Ishikawa (cell line): ENCODE measurements around the gene ATP6AP1.

Experiments used
- CEBPB ChIP-seq: IDR thresholded peaks from 2 replicates; pipeline ENCODE4 v1.6.1; 2012
- CREB1 ChIP-seq: IDR thresholded peaks from 2 replicates; pipeline ENCODE4 v1.6.1; 2012; ENCODE audit warnings: low read depth
- EGR1 ChIP-seq: IDR thresholded peaks from 2 replicates; pipeline ENCODE4 v1.6.1; 2012
- EP300 ChIP-seq: IDR thresholded peaks from 2 replicates; pipeline ENCODE4 v1.6.1; 2012; ENCODE audit warnings: borderline replicate concordance
- FOXM1 ChIP-seq: IDR thresholded peaks from 2 replicates; pipeline ENCODE4 v1.6.1; 2012; ENCODE audit warnings: low read depth, borderline replicate concordance
- NFIC ChIP-seq: IDR thresholded peaks from 2 replicates; pipeline ENCODE4 v1.6.1; 2012
- RAD21 ChIP-seq: IDR thresholded peaks from 2 replicates; pipeline ENCODE4 v1.6.1; 2012; ENCODE audit warnings: low read depth
- TAF1 ChIP-seq: IDR thresholded peaks from 2 replicates; pipeline ENCODE4 v1.6.1; 2012; ENCODE audit warnings: low read depth, mild to moderate bottlenecking
- TCF12 ChIP-seq: IDR thresholded peaks from 2 replicates; pipeline ENCODE4 v1.6.1; 2012; ENCODE audit warnings: low read depth
- TEAD4 ChIP-seq: IDR thresholded peaks from 2 replicates; pipeline ENCODE4 v1.6.1; 2012
- YY1 ChIP-seq: IDR thresholded peaks from 2 replicates; pipeline ENCODE4 v1.6.1; 2012; ENCODE audit warnings: low read depth
- ZBTB7A ChIP-seq: IDR thresholded peaks from 2 replicates; pipeline ENCODE4 v1.6.1; 2012; ENCODE audit warnings: low read depth
- TF ChIP-seq, protein P1 (sequence below): IDR thresholded peaks from 2 replicates; pipeline ENCODE4 v1.6.1; 2012; ENCODE audit warnings: low read depth, mild to moderate bottlenecking
- TF ChIP-seq, protein P2 (sequence below): IDR thresholded peaks from 2 replicates; pipeline ENCODE4 v1.6.1; 2012
- TF ChIP-seq, protein P3 (sequence below): IDR thresholded peaks from 2 replicates; pipeline ENCODE4 v1.6.1; 2012

Gene ATP6AP1

DNA sequence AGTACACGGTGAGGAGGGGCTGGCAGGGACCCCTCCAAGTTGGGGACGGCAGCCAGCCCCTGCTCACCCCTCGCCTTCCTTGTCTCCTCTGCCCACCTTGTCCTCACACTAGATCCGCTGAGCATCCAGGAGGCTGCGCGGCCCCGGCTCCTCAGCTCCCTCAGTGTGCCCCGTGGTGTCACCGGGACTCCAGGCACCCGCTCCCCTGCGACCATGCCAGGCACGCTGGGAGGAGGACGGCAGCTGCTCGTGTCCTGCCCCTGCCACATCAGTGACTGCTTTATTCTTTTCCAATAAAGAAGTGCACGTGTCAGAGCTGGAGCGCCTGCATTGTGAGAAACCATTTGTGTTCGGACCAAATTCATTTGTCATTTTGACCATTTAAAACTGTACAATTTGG is 21.8 kb downstream of the ATP6AP1 start:
- no peak for TF ChIP-seq CEBPB
- TF ChIP-seq CREB1, result no peak
- no peak for TF ChIP-seq TAF1
- TF ChIP-seq, protein P1, sequence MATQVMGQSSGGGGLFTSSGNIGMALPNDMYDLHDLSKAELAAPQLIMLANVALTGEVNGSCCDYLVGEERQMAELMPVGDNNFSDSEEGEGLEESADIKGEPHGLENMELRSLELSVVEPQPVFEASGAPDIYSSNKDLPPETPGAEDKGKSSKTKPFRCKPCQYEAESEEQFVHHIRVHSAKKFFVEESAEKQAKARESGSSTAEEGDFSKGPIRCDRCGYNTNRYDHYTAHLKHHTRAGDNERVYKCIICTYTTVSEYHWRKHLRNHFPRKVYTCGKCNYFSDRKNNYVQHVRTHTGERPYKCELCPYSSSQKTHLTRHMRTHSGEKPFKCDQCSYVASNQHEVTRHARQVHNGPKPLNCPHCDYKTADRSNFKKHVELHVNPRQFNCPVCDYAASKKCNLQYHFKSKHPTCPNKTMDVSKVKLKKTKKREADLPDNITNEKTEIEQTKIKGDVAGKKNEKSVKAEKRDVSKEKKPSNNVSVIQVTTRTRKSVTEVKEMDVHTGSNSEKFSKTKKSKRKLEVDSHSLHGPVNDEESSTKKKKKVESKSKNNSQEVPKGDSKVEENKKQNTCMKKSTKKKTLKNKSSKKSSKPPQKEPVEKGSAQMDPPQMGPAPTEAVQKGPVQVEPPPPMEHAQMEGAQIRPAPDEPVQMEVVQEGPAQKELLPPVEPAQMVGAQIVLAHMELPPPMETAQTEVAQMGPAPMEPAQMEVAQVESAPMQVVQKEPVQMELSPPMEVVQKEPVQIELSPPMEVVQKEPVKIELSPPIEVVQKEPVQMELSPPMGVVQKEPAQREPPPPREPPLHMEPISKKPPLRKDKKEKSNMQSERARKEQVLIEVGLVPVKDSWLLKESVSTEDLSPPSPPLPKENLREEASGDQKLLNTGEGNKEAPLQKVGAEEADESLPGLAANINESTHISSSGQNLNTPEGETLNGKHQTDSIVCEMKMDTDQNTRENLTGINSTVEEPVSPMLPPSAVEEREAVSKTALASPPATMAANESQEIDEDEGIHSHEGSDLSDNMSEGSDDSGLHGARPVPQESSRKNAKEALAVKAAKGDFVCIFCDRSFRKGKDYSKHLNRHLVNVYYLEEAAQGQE, result no peak
- TF ChIP-seq RAD21, result no peak
- TF ChIP-seq EGR1, result no peak
- TF ChIP-seq TEAD4, result no peak
- TF ChIP-seq YY1, result no peak
- no peak for TF ChIP-seq NFIC

DNA sequence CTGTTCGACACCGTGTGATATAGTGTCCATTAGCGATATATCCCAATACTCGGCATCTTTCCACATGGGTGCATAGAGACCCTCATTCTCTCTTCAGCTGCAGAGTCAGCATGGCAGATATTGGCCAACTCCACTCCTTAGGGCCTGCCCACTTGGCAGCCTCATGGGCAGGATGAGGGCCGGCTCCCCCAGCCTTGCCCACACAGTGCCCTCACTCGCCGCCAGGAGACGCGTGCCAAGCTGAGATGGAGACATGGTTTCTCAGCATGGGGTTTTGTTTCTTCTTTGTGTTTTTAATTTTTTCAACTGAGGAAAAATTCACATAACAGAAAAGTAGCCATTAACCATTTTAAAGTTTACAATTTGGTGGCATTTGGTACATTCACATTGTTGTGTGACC is 24.3 kb downstream of the ATP6AP1 start:
- TF ChIP-seq NFIC (no peak), ZBTB7A (no peak), EGR1 (no peak), CREB1 (no peak), TAF1 (no peak), CEBPB (no peak), TEAD4 (no peak), YY1 (no peak), FOXM1 (no peak), RAD21 (no peak), TCF12 (no peak), EP300 (no peak)
- TF ChIP-seq, protein P2, sequence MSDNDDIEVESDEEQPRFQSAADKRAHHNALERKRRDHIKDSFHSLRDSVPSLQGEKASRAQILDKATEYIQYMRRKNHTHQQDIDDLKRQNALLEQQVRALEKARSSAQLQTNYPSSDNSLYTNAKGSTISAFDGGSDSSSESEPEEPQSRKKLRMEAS, result no peak
- TF ChIP-seq, protein P3, sequence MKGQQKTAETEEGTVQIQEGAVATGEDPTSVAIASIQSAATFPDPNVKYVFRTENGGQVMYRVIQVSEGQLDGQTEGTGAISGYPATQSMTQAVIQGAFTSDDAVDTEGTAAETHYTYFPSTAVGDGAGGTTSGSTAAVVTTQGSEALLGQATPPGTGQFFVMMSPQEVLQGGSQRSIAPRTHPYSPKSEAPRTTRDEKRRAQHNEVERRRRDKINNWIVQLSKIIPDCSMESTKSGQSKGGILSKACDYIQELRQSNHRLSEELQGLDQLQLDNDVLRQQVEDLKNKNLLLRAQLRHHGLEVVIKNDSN, result no peak
- TF ChIP-seq, protein P1, result no peak

DNA sequence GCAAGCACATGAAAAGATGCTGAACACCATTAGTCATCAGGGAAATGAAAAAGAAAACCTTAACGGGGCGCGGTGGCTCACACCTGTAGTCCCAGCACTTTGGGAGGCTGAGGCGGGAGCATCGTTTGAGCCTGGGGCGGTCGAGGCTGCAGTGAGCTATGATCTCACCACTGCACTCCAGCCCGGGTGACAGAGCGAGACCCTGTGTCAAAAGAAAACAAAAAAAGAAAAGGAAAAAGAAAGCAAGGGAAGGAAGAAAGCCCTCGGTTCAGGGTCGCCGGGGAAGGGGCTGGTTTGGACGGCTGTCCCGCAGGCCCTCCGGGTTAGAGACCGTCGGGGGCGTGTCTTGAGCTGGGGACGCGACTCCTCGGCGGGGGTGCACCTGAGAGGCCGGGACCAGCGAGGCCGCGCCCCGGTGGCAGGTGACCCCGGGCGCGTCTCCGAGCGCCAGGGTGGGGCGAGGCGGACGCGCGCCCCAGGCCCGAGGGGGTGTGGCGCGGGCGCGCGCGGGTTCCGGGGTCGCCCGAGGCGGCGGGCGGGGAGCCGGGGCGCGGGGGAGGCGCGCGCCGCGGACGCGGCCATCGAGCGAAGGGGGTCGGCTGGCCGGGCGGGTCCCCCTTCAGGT is 29.1 kb downstream of the ATP6AP1 start:
- TF ChIP-seq YY1, result no peak

DNA sequence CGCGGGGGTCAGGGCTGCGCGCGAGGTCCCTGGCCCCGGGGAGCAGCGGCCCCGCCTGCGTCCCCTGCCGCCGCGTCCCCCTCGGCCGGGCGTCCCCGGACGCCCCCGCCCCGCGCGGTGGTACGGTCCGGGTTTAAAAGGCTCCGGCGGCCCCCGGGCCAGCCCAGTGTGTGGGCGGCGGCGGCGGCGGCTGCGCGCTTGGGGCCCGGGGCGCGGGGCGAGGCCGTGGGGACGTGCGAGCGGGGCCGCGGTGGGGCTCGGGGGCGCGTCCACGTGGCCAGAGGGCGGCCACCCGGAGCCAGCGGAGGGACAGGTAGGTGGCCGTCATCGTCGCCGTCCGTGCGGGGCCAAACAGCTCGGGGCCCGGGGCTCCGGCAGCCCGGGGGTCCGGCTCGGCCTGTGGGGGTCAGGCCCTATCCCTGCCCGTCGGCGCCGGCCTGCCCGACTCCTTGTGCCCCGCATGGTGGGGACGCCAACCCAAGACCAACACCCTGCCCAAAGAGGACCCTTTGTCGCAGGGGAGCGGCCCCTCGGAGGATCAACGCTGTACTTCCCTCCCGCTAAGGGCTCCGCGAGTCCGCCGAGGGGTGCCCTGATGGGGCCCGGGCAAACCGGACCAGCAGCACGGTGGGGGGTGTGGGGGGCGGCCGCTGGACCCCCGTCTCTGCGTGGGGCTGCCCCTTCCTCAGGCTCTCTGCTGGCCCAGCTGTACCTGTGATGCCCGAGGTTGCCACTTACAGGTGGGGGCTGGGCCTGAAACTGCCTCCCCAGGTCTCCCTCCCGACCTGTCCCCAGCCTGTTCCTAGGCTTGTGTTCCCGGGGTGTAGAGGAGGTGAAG is 29.9 kb downstream of the ATP6AP1 start, which contains the start of gene PLXNA3:
TSS of gene PLXNA3 (plus strand) at position 166 of the 838 bp plus-strand sequence. CDS start 1,903 bp downstream, outside the sequence.
- TF ChIP-seq, protein P2, result 0 out of 2 replicates have a peak, but pooled peaks have one; percentile 15
- TF ChIP-seq ZBTB7A (0 out of 2 replicates have a peak, but pooled peaks have one; percentile 50), TCF12 (no peak), YY1 (no peak), EGR1 (peak; percentile 79)

DNA sequence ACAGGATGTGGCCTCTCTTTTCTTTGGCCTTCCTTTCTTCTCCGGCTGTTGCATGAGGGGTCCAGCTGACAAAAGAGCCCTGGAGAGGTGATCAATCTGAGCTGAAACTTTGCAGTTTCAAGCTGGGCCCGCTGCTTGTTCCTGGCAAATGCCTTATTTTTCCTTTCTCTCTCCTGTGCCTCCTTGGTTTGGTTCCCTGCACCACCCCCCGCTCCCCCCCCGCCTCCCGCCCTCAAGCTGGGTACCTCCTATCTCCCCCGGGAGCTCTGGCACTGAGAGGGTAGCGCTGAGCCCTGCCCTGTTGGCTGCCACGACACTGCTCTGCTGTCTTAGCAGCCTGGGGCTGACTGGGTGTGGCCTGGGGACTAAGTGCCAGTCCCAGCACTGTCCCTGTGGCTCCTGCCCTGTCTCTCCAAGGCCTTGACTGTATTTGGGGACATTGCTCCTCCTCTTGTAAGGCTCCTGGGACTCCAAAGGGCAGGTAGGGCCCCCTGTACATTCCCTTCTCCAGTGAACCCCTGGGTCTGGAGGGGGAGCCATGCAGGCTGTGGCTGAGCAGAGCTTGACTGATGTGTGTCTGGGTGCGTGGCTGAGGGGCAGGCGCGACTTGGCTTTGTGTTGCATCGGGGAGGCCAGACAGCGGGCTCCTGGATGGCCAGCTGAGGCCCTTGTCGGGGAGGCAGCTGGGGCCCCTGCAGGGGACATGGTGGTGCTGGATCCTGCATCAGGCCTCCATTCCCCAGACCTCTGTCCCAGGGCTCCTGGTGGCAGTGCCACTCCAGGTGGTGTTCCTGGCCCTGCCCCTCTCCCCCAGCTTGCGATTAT is 30.7 kb downstream of the ATP6AP1 start:
- TF ChIP-seq TAF1 (no peak), EP300 (no peak), ZBTB7A (no peak), CEBPB (no peak), FOXM1 (no peak), TCF12 (no peak), CREB1 (no peak)
- TF ChIP-seq, protein P1, result no peak
